H1 (cell line): ENCODE data around the gene BLOC1S3. TPM values are rescaled to one million over a fixed set of nuclear protein-coding genes. Genes with fewer than 3 reads are reported as not detected.

Experiments
- CTCF ChIA-PET: fragments of 300-600 bp; sonication (Branson Sonifier 250); formaldehyde crosslinking; loops from one replicate; lab custom pipeline; 2021; ENCODE audit not compliant: partially characterized antibody; lab: Charles Lee
- POLR2A ChIA-PET: fragments of 300-600 bp; sonication (Branson Sonifier 250); formaldehyde crosslinking; loops from one replicate; lab custom pipeline; 2021; ENCODE audit warnings: inconsistent platforms; ENCODE audit not compliant: partially characterized antibody; lab: Charles Lee
- DNase-seq, 2 experiments: peaks; one replicate each; pipeline versions ENCODE4 v3.0.0 to v3.0.0-alpha.2; 2010 to 2022; ENCODE audit warnings: low spot score in 2 of 2, low read depth in 1 of 2, mixed read lengths in 1 of 2
- FAIRE-seq: peaks from 2 replicates; lab custom pipeline; 2011; peaks lifted over from hg19 to GRCh38; lab: Jason Lieb, UNC
- H2AFZ ChIP-seq: 2 replicates; pipeline ENCODE4 v1.8.1; 2012; ENCODE audit warnings: low read length, inconsistent platforms
- H2AK5ac ChIP-seq: 2 replicates; pipeline ENCODE4 v1.6.1; 2013; ENCODE audit warnings: low read depth, low read length
- H2BK120ac ChIP-seq: replicated peaks from 2 replicates; pipeline ENCODE3; 2013; ENCODE audit warnings: low read depth, low read length, inconsistent platforms
- H2BK12ac ChIP-seq: 2 replicates; pipeline ENCODE4 v1.6.1; 2013; ENCODE audit warnings: low read depth, low read length
- H2BK15ac ChIP-seq: 2 replicates; pipeline ENCODE4 v1.6.1; 2013; ENCODE audit warnings: low read length
- H2BK20ac ChIP-seq: 2 replicates; pipeline ENCODE4 v1.6.1; 2013; ENCODE audit warnings: low read length
- H2BK5ac ChIP-seq: 2 replicates; pipeline ENCODE4 v1.6.1; 2013; ENCODE audit warnings: low read depth, low read length
- H3K14ac ChIP-seq: 2 replicates; pipeline ENCODE4 v1.6.1; 2013; ENCODE audit warnings: inconsistent platforms; ENCODE audit not compliant: insufficient read length
- H3K18ac ChIP-seq: 2 replicates; pipeline ENCODE4 v1.6.1; 2013; ENCODE audit warnings: low read length; ENCODE audit errors: extremely low read depth
- H3K23ac ChIP-seq: 2 replicates; pipeline ENCODE4 v1.6.1; 2013; ENCODE audit warnings: inconsistent platforms; ENCODE audit not compliant: insufficient read length
- H3K23me2 ChIP-seq: 2 replicates; pipeline ENCODE4 v1.6.1; 2013; ENCODE audit warnings: low read depth, low read length
- H3K27ac ChIP-seq: 2 replicates; pipeline ENCODE4 v1.6.1; 2011; ENCODE audit warnings: low read depth, low read length, inconsistent platforms
- H3K27me3 ChIP-seq, 4 experiments: replicated peaks in 1 of 4; 1 replicate in 1 of 4; 2 replicates in 3 of 4; pipeline versions ENCODE4 v1.6.1 to v1.8.1; 2011 to 2013; ENCODE audit warnings: low read length in 3 of 4, mild to moderate bottlenecking in 3 of 4, inconsistent platforms in 2 of 4, mixed read lengths in 2 of 4, moderate library complexity in 1 of 4; ENCODE audit not compliant: control insufficient read depth in 3 of 4, insufficient read depth in 3 of 4; ENCODE audit errors: extremely low read depth in 1 of 4
- H3K36me3 ChIP-seq, 4 experiments: 2 replicates each; pipeline versions ENCODE4 v1.6.1 to v1.8.1; 2011 to 2013; ENCODE audit warnings: mild to moderate bottlenecking in 4 of 4, low read length in 3 of 4, moderate library complexity in 2 of 4, control low read depth in 1 of 4, inconsistent platforms in 1 of 4; ENCODE audit not compliant: insufficient read depth in 4 of 4, control insufficient read depth in 2 of 4
- H3K4ac ChIP-seq: replicated peaks from 2 replicates; pipeline ENCODE3; 2013; ENCODE audit warnings: low read length, low read depth, mixed read lengths, inconsistent platforms; ENCODE audit not compliant: insufficient read length
- H3K4me1 ChIP-seq, 4 experiments: replicated peaks in 1 of 4; 1 replicate in 1 of 4; 2 replicates in 3 of 4; pipeline versions ENCODE4 v1.6.1 to v1.8.1; 2011 to 2013; ENCODE audit warnings: low read length in 3 of 4, inconsistent platforms in 2 of 4, mixed read lengths in 1 of 4; ENCODE audit not compliant: insufficient read depth in 4 of 4, control insufficient read depth in 3 of 4
- H3K4me2 ChIP-seq, 2 experiments: 2 replicates each; pipeline versions ENCODE4 v1.6.1 to v1.8.1; 2011 to 2013; ENCODE audit warnings: low read depth in 2 of 2, low read length in 2 of 2, control low read depth in 1 of 2, inconsistent platforms in 1 of 2, mild to moderate bottlenecking in 1 of 2; ENCODE audit not compliant: insufficient read depth in 1 of 2
- H3K4me3 ChIP-seq, 4 experiments: fragments of 200-600, 300-600 bp in 1 of 4; sonication (generic), shearing (Covaris generic), sonication (Bioruptor Twin) in 1 of 4; 2 replicates each; pipeline versions ENCODE4 v1.5.1 to v1.8.1; 2011 to 2016; ENCODE audit warnings: low read length in 4 of 4, low read depth in 3 of 4, control low read depth in 2 of 4, inconsistent platforms in 2 of 4, mild to moderate bottlenecking in 2 of 4, mixed read lengths in 1 of 4, moderate library complexity in 1 of 4; ENCODE audit not compliant: insufficient read depth in 2 of 4; ENCODE audit errors: extremely low read depth in 1 of 4
- H3K56ac ChIP-seq: replicated peaks from 2 replicates; pipeline ENCODE3; 2013; ENCODE audit warnings: low read depth, mild to moderate bottlenecking, mixed read lengths, low read length, inconsistent platforms; ENCODE audit not compliant: insufficient read length
- H3K79me1 ChIP-seq: 2 replicates; pipeline ENCODE4 v1.6.1; 2013; ENCODE audit warnings: low read depth, low read length, control low read depth
- H3K79me2 ChIP-seq, 2 experiments: 2 replicates each; pipeline versions ENCODE4 v1.6.1 to v1.8.1; 2012 to 2013; ENCODE audit warnings: low read length in 2 of 2, mild to moderate bottlenecking in 2 of 2, inconsistent platforms in 1 of 2; ENCODE audit not compliant: insufficient read depth in 2 of 2, control insufficient read depth in 1 of 2
- H3K9ac ChIP-seq, 4 experiments: replicated peaks in 1 of 4; 1 replicate in 1 of 4; 2 replicates in 3 of 4; pipeline versions ENCODE4 v1.6.1 to v1.8.1; 2011 to 2013; ENCODE audit warnings: low read depth in 3 of 4, low read length in 3 of 4, control low read depth in 2 of 4, mild to moderate bottlenecking in 2 of 4, moderate library complexity in 2 of 4, inconsistent platforms in 1 of 4; ENCODE audit errors: extremely low read depth in 1 of 4
- H3K9me3 ChIP-seq, 2 experiments: 2 replicates each; pipeline versions ENCODE4 v1.6.1 to v1.8.1; 2012 to 2013; ENCODE audit warnings: mild to moderate bottlenecking in 2 of 2, moderate library complexity in 2 of 2, control low read depth in 1 of 2, inconsistent platforms in 1 of 2, low read depth in 1 of 2, low read length in 1 of 2, mixed read lengths in 1 of 2; ENCODE audit not compliant: insufficient read depth in 2 of 2
- H4K20me1 ChIP-seq, 2 experiments: replicated peaks in 1 of 2; 2 replicates each; pipeline versions ENCODE3 to v1.8.1; 2011 to 2013; ENCODE audit warnings: inconsistent platforms in 2 of 2, low read length in 2 of 2, mild to moderate bottlenecking in 1 of 2; ENCODE audit not compliant: insufficient read depth in 2 of 2, control insufficient read depth in 1 of 2
- H4K5ac ChIP-seq: 2 replicates; pipeline ENCODE4 v1.6.1; 2013; ENCODE audit warnings: low read length, low read depth, mixed read lengths, inconsistent platforms; ENCODE audit not compliant: insufficient read length
- H4K8ac ChIP-seq: 2 replicates; pipeline ENCODE4 v1.8.0; 2013; ENCODE audit warnings: mild to moderate bottlenecking, moderate library complexity, low read length, inconsistent platforms; ENCODE audit not compliant: insufficient read depth; ENCODE audit errors: extremely low read depth
- H4K91ac ChIP-seq: replicated peaks from 2 replicates; pipeline ENCODE3; 2013; ENCODE audit warnings: low read length, mixed read lengths, inconsistent platforms; ENCODE audit not compliant: insufficient read length
- CTBP2 ChIP-seq: IDR thresholded peaks from 2 replicates; pipeline ENCODE4 v1.7.0; 2011; ENCODE audit warnings: borderline replicate concordance, mild to moderate bottlenecking, moderate library complexity, mixed read lengths, low read length; ENCODE audit not compliant: insufficient read depth, insufficient read length
- whole genome bisulfite sequencing, 2 experiments: shearing (Covaris generic) in 1 of 2; methylation state at CpG; one replicate each; pipeline versions ENCODE4 v1.1.6 to v1.1.7; 2013 to 2015; ENCODE audit warnings: low lambda C conversion rate in 2 of 2, mixed read lengths in 2 of 2, inconsistent platforms in 1 of 2, low coverage in 1 of 2, missing lambda C conversion rate in 1 of 2; ENCODE audit not compliant: insufficient replicate concordance in 2 of 2, insufficient coverage in 1 of 2, insufficient read length in 1 of 2; ENCODE audit errors: extremely low coverage in 1 of 2, missing lambda C conversion rate in 1 of 2; 5-methylcytosine and 5-hydroxymethylcytosine counted together
- polyA plus RNA-seq, 7 experiments: library from polyadenylated mRNA; depleted of rRNA in 3 of 7; stranded (reverse) in 5 of 7; unstranded in 2 of 7; fragments of >200 nt in 5 of 7; fragments of 200-250 nt in 2 of 7; gene quantifications; 1 replicate in 5 of 7; 2 replicates in 1 of 7; 4 replicates in 1 of 7; pipeline versions ENCODE4 v1.2.1 to v1.2.3, GENCODE V29; 2011 to 2013; ENCODE audit warnings: missing spikeins in 2 of 7, mixed read lengths in 2 of 7
- total RNA-seq: library from RNA; stranded (reverse); fragmentation: NEBNext Ultra II Directional; extraction: Animal tissue kit (Norgen Biotek cat#: 25700); gene quantifications from 2 replicates; pipeline ENCODE4 v1.2.1, GENCODE V29; 2021

BLOC1S3 gene
- total and polyA plus RNA-seq, 2 of the 8 experiments (the other 6 are each of a cell fraction or from before 2014, with no cell fraction given): 6.0 to 6.1 TPM

DNA sequence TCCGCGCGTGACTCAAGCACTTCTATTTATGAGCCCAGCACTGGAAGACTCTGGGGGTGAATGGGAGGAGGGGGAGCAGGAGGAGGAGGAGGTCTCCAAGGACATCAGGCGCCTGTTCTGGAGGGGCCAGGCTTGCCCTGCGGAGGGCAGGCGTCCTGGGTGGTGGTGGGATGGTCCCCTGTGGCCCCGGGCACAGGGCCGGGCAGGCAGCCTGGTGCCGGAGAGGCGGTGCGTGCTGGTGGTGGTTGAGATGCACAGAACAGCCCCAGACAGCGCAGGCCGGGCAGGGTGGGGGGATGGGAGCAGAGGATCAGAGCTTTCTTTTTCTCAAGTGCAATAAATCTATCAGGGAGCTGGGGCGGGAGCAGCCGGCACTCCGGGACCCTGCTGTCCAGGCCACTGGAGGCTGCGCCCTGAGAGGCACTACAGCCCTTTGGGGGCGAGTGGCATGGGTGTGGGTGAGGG is 31.8 kb upstream of the BLOC1S3 start:
- Histone ChIP-seq H2BK20ac (no peak overlapping the region), H3K79me1 (no peaks in the 10 kb centered on the region; the same call in 1 of the 2 replicates), H4K91ac (no peak overlapping the region), H3K4me2 (no peak overlapping the region), H3K36me3 (peaks cover 2 to 17% (median 5%) of the 10 kb centered on the region in 4 experiments; a peak in 5 of 8 replicates), H4K5ac (no peak overlapping the region), H3K79me2 (no peaks in the 10 kb centered on the region), H3K4ac (no peak overlapping the region), H2BK12ac (no peak overlapping the region), H3K9me3 (no peaks in the 10 kb centered on the region), H3K18ac (no peak overlapping the region), H2BK5ac (no peak overlapping the region), H2BK120ac (no peak overlapping the region), H3K27me3 (peaks cover 0 to 8% (median 7%) of the 10 kb centered on the region in 4 experiments; a peak in 6 of 7 replicates), H3K27ac (no peak overlapping the region), H2AK5ac (no peak overlapping the region), H3K9ac (no peak overlapping the region), H3K4me3 (no peak overlapping the region), H2AFZ (no peak overlapping the region), H3K56ac (no peak overlapping the region), H4K20me1 (peaks cover 0 to 17% of the 10 kb centered on the region in 2 experiments), H4K8ac (no peak overlapping the region; the same call in 1 of the 2 replicates), H3K23me2 (no peaks in the 10 kb centered on the region), H2BK15ac (no peak overlapping the region), H3K14ac (no peak overlapping the region), H3K23ac (no peak overlapping the region), H3K4me1 (no peaks in the 10 kb centered on the region; a peak in 1 of 7 replicates)
- 92% methylated on average over 11 of the region's 18 CpGs; no CpG with 5 or more reads in 1 of the 2 experiments for WGBS, 2 experiments
- ChIA-PET POLR2A (interaction anchor here (0.8 to 1.9 kb wide), 7 partner anchors 10 to 54 kb away, joined by 3 to 8 read pairs (median 5); partner anchors contain the start of genes NKPD1 and PPP1R37), CTCF (interaction anchor here (0.6 to 5.6 kb wide), 14 partner anchors 9 to 278 kb away, joined by 3 to 44 read pairs (median 4); partner anchors contain the start of genes BLOC1S3 and NKPD1)
- DNase-seq (no peak), FAIRE-seq (no peak)
- no peak for TF ChIP-seq CTBP2
